GM19025 (cell line): ENCODE data around the gene RYR2.
"Not testable (repeated sequence)": the region's sequence is repeated elsewhere in the genome, so short reads cannot be mapped to it uniquely, and the experiment has no call there.

ENCODE experiments used
- ATAC-seq: cut with Tn5 transposase; IDR thresholded peaks from one replicate; pipeline ENCODE4 v1.9.1; 2021; ENCODE audit warnings: mild to moderate bottlenecking, low read depth, moderate library complexity; ENCODE audit not compliant: unreplicated experiment

The RYR2 gene

DNA sequence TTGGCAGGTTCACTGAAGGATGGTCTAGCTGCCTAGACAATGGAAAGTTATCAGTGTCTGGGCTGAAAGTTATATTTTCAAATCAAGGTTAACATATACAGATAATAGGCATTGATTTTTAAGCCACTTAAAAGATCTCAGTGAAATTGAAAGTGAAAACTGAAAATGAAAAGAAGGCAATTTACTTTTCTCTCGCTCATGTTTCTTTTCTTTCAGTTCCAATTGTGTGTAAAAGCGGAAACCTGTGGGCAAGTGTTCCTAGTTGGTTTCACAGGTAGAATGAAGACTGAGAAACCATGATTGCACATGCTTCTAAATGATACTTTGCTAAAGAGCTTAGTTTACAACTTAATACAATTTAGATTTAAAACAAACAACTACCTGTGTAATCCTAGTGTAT, 465.0 kb downstream of the RYR2 start:
- ATAC-seq: peak; percentile 80

DNA sequence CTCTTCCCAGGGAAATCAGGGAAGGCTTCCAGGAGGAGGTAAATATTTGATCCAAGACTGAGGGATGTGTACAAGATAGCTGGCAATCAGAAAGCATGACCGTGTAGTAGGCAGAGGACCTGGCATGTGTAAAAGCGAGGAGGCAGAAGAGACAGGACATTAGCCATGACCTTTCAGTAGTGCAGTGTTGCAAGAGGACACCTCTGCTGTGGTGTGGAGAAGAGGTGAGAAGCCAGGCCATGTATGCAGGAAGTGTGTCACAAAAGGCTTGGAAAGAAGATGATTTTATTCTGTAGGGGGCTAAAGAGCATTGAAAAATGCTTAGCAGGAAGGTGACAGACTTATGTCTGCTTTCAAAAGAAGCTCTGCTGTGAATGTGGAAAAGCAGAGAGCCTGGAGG, 467.8 kb downstream of the RYR2 start:
- no peak for ATAC-seq

- no peak for ATAC-seq
Measured at GRCh38 chr1:237525102-237525501, 483.1 kb downstream of the RYR2 start.

- no peak for ATAC-seq
Measured at GRCh38 chr1:237527761-237528160, 485.8 kb downstream of the RYR2 start.

GRCh38 chr1:237528545-237528944, 486.6 kb downstream of the RYR2 start:
- ATAC-seq: no peak

DNA sequence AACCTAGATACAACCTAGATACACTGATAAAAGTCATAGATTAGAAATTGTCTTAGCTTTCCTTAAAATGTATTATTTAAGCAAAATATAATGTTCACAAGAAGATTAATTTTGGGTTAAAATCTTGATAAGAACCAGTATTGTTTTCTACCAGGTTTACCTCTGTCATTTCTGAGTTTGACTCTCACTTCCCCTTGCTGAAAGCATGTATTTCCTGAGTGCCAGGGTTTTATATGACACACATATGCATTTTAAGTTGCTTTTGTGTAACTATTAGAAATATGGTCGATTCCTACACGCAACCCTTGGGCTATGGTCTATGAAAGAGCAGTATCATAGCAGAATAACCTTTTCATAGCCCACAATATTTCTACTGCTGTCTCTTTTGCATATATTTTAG, 497.1 kb downstream of the RYR2 start:
- no peak for ATAC-seq

DNA sequence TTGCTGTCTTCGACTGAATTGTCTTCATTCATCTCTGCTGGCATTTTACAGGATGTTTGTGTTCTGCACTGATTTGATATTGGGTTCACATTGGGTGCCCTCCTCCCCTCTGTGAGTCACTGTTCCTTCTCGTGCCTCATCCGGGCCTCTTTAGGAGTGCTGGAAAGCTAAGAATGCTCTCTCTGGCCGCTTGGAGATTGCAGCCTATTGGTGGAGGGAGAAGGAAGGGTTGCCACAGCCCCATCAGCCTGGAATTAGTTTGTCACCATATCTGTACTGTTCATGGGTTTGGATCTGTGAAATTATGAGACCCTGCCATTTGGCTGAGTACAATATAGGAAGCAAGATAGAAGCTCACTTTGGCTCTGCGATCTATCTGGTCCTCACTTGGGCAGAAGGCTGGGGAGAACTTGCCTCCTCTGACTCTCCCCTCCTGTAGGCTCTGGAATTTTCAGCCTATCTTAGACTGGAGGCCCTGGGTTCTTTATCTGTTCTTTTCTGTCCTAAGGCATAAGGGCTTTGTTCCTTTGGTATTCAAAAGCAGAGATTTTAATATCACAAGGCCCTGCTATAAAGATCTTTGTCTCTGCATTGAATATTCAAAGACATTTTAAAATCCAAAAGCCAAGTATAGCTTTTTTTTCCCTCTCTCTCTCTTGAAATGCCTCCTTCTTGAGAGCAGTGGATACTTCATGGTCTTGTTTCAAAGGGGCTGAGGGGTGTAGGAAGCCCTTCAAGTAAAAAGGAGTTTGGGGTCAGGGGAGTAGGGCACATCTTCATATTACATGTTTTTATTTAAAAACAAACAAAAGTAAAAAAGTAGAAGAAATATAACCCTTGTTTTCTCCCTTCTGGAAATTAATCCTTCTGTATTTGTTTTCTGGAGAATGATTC, 500.8 kb downstream of the RYR2 start:
- no peak for ATAC-seq

GRCh38 chr1:237553078-237553477, 511.1 kb downstream of the RYR2 start:
- ATAC-seq: no peak

DNA sequence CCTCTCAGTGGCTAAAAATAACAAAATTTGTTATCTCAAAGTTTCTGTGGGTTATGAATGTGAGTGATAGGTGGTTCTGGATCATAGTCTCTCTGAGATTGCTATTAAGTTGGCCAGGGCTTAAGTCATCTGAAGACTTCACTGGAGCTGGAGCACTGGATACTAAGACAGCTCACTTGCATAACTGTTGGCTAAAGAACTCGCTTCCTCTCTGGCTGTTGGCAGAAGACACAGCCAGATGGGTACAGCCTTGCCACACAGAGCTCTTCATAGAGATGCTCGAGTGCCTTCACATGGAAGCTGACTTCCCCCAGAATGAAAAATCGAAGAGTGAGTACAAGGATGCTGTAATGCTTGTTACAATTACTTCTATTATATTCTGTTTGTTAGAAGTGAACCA, 514.9 kb downstream of the RYR2 start:
- ATAC-seq: no peak

DNA sequence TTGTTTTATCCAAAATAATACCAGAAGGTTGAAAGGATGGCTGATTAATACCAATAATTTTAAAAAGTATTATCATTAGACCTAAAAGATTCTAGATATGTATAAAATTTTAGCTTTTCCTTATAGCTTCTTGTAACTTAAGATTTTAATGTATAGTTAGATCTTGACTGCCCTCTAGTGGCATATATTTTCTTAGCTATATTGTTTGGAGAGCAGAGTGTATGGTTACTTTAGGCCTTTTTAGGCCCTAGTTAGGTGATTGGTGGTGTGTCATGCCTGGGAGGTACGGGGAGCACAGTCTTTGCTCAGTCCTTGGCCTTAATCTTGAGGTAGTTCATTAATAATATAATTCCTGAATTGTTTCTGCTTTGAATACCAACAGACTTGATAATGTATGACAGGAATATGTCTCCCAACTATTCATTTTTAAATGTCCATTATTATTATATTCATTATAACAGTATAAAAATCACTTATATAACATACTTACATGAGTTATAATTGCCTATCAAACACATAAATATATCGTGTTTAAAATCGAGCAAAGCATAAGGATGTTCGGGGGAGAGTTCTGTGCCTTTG, 520.3 kb downstream of the RYR2 start:
- no peak for ATAC-seq

DNA sequence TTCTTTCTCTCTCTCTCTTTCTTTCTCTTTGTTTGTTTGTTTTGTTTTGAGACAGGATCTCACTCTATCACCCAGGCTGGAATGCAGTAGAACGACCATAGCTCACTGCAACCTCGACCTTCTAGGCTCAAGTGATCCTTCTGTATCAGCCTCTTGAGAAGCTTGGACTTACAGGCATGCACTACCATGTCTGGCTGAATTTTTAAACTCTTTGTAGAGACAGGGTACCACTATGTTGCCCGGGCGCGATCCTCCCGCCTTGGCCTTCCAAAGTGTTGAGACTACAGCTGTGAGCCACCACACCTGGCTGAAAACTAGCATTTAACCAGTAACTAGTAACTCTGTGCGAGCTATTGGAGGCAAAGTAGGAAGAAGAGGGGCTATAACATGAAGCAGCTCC, 523.3 kb downstream of the RYR2 start:
- ATAC-seq: no peak

DNA sequence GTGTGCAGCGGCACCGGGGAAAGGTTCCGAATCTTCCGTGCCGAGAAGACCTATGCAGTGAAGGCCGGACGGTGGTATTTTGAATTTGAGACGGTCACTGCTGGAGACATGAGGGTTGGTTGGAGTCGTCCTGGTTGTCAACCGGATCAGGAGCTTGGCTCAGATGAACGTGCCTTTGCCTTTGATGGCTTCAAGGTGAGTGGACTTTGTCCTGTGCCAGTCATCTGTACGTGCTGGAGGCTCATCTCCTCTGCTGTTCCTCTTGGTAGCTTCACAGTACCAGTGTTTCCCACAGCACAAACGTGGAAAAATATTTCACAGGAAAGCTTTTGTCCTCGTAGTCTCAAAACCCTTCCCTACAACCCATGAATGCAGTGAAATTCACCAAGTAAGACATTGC, 524.6 kb downstream of the RYR2 start:
- ATAC-seq: no peak

DNA sequence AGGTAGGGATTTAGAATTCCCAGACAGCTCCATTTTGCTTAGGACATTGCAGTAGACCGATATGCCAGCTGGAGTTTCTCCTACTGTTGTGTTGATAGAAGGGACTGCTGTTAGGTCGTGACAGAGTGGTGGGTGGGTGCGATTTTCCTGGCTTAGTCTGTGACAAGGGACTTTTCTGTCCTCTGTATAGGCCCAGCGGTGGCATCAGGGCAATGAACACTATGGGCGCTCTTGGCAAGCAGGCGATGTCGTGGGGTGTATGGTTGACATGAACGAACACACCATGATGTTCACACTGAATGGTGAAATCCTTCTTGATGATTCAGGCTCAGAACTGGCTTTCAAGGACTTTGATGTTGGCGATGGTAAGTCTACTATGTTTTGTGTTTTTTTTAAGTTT, 527.0 kb downstream of the RYR2 start:
- ATAC-seq: no peak

- ATAC-seq: no peak
Measured at GRCh38 chr1:237570530-237570929, 528.5 kb downstream of the RYR2 start.

DNA sequence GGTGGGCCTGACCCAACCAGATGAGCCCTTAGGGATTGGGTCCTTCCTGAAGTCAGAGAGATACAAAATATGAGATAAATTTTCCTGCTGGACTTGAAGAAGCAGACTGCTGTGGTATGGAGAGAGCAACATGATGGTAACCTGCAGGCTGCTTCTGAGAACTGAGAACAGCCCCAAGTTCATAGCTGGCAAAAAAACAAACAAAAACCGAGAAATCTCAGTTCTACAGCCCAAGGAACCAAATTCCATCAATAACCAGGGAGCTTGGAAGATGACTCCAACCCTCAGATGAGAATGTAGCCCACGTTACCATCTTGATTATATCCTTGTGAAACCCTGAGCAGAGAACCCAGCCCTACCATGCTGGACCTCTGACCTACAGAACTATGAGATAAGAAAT, 532.6 kb downstream of the RYR2 start:
- no peak for ATAC-seq

DNA sequence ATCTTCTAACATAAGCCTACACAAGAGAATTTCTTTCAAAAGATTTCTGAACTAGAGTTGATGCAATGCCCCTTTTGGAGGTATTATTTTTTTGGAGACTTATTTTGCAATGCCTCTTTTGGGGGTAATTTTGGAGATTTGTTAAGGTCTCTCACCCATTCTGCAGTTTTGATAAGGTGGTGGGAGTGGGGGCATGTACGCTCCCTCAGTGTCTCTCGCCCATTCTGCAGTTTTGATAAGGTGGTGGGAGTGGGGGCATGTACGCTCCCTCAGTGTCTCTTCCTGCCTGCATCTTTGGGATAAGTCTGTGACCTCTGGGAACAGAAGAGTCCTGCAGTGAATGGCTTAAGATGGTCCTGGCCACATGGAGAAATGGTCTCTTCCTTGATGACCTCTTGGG, 536.6 kb downstream of the RYR2 start:
- ATAC-seq: no peak

GRCh38 chr1:237580726-237581125, 538.7 kb downstream of the RYR2 start:
- ATAC-seq: no peak

DNA sequence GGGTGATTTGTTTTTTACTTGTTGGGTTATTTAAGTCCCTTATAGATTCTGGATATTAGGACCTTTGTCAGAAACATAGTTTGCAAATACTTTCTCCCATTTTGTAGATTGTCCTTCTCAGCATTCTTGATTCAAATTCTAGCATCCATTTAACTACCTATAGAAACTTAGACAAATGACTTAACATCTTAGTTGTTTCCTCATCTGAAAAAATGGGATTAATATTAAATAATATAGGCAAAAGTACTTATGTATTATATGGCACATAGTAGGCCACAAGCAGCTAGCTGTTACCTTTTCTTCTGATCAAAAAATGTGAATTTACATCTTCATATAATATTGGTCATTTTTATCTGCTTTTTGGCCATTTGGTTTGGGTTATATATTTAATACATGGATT, 541.3 kb downstream of the RYR2 start:
- ATAC-seq: no peak

DNA sequence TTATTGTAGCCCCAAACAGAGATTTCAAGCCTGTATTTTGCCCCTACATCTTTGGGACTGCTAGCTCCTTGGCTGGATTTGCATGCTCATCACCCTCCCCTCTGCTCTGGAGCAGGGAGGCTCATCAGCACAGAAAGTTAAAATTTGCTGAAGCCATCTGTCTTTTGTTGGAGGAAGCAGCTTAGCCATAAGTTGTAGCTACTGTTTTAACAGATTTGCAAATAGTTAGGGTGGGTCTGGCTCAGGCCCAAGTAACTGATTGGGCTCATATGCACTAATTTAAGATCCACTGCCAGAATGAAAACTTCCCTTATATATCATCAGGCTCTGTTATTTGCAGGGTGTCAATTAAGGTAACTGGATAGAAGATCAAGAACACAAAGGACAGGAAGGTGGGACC, 541.8 kb downstream of the RYR2 start:
- no peak for ATAC-seq

DNA sequence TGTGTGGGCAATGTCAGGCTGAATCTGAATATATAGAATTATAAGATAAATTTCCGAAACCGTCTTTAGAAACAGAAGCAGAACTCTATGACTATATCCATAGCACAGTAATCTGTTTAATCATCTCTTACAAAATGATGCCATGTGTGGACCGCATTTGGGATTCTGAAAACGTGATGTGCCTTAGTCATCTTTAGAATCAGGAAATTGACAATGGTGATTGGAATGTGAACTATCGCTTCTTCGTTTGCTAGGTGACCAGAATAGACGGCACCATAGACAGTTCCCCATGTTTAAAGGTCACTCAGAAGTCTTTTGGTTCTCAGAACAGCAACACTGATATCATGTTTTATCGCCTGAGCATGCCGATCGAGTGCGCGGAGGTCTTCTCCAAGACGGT, 548.4 kb downstream of the RYR2 start:
- no peak for ATAC-seq

- ATAC-seq: no peak
Measured at GRCh38 chr1:237591353-237591752, 549.4 kb downstream of the RYR2 start.

GRCh38 chr1:237603036-237603568, 561.1 kb downstream of the RYR2 start:
- ATAC-seq: not testable (repeated sequence)
